GM10266 (cell line): ENCODE measurements around the gene YWHAE.
"Not testable (repeated sequence)": the region's sequence is repeated elsewhere in the genome, so short reads cannot be mapped to it uniquely, and the experiment has no call there.

Source experiments
- DNase-seq: peaks from one replicate; pipeline ENCODE4 v3.0.0; 2012; ENCODE audit errors: extremely low spot score
- TF ChIP-seq, protein P1 (sequence below): IDR thresholded peaks from 2 replicates; pipeline ENCODE4 v1.5.1; 2012; ENCODE audit warnings: mild to moderate bottlenecking, low read depth; ENCODE audit not compliant: control insufficient read depth, insufficient read depth; ENCODE audit errors: missing control alignments

YWHAE gene

GRCh38 chr17:1420981-1421380 is 21.0 kb upstream of the YWHAE start:
- TF ChIP-seq, protein P1, sequence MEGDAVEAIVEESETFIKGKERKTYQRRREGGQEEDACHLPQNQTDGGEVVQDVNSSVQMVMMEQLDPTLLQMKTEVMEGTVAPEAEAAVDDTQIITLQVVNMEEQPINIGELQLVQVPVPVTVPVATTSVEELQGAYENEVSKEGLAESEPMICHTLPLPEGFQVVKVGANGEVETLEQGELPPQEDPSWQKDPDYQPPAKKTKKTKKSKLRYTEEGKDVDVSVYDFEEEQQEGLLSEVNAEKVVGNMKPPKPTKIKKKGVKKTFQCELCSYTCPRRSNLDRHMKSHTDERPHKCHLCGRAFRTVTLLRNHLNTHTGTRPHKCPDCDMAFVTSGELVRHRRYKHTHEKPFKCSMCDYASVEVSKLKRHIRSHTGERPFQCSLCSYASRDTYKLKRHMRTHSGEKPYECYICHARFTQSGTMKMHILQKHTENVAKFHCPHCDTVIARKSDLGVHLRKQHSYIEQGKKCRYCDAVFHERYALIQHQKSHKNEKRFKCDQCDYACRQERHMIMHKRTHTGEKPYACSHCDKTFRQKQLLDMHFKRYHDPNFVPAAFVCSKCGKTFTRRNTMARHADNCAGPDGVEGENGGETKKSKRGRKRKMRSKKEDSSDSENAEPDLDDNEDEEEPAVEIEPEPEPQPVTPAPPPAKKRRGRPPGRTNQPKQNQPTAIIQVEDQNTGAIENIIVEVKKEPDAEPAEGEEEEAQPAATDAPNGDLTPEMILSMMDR, result no peak
- DNase-seq, result no peak

GRCh38 chr17:1420163-1420562 is 20.1 kb upstream of the YWHAE start:
- TF ChIP-seq, protein P1, result no peak
- DNase-seq, result no peak

DNA sequence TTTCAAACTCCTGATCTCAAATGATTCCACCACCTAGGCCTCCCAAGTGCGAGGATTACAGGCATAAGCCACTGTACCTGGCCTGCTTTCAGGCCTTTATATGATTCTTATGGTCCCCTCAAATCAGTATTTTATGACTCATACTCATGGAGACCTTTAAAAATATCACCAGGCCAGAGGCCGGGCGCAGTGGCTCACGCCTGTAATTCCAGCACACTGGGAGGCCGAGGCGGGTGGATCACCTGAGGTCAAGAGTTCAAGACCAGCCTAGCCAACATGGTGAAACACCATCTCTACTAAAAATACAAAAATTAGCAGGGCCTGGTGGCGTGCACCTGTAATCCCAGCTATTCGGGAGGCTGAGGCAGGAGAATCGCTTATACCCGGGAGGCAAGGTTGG is 18.5 kb upstream of the YWHAE start:
- DNase-seq, result not testable (repeated sequence)

DNA sequence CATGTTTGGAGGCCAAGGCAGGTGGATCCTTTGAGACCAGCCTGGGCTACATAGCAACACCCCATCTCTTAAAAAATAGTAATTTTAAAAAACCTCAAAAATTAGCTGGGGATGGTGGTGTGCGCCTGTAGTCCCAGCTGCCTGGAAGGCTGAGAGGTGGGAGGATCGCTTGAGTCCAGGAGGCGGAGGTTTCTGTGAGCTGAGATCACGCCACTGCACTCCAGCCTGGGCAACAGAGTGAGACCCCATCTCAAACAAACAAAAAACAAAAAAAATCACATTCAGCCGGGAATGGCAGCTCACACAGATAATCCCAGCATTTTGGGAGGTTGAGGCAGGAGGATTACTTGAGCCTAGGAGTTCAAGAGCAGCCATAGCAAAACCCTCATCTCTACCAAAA is 16.4 kb upstream of the YWHAE start:
- DNase-seq, result no peak
- TF ChIP-seq, protein P1, result no peak

- TF ChIP-seq, protein P1, result no peak
Observed at GRCh38 chr17:1414634-1415033, 14.6 kb upstream of the YWHAE start.

DNA sequence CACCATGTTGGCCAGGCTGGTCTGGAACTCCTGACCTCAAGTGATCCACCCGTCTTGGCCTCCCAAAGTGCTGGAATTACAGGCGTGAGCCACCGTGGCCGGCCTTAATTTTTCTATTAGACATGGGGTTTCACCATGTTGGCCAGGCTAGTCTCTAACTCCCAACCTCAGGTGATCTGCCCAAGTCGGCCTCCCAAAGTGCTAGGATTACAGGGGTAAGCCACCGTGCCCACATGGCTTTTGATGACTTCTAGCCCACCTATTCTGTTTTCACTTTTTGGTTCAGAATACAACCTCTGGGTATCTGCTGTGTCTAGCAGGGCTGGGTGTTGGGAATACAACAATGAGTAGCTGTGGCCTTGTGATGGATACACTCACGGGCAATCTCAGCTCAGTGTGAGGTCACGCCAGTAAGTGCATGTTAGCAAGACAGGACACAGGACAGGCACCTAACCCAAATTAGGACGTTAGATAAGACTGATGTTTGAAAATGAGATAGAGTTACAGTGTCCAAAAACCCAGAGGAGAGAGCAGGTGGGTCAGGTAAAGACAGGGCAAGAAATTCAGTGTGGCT is 14.1 kb upstream of the YWHAE start:
- TF ChIP-seq, protein P1, result no peak
- DNase-seq, result no peak

More at GRCh38 chr17:1414634-1415033, 14.6 kb upstream of the YWHAE start:
- no peak for DNase-seq

- TF ChIP-seq, protein P1, result no peak
- DNase-seq, result no peak
Observed at GRCh38 chr17:1413281-1413791, 13.3 kb upstream of the YWHAE start.
